CD4-positive, alpha-beta T cell treated with Interleukin-12 subunit alpha and Interleukin-12 subunit beta, for 1 hour (primary cell): ENCODE results near the gene SMAGP.
"Not testable (repeated sequence)": the region's sequence is repeated elsewhere in the genome, so short reads cannot be mapped to it uniquely, and the experiment has no call there.

Source experiments
- DNase-seq: peaks from one replicate; pipeline ENCODE4 v3.0.0-alpha.2; 2020

The SMAGP gene

GRCh38 chr12:51222461-51222860, 47.8 kb downstream of the SMAGP start:
- DNase-seq, result no peak

DNA sequence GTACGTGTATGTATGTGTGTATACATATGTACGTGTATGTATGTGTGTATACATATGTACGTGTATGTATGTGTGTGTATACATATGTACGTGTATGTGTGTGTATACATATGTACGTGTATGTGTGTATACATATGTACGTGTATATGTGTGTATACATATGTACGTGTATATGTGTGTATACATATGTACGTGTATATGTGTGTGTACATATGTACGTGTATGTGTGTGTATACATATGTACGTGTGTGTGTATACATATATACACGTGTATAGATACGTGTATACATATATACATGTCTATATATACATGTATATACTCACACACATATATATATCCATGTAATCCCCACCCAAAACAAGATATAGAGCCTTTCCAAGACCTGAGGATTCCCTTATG, 50.4 kb downstream of the SMAGP start:
- DNase-seq, result not testable (repeated sequence)

- DNase-seq, result no peak
These were observed 50.9 kb downstream of the SMAGP start for GRCh38 chr12:51219322-51219721.

DNA sequence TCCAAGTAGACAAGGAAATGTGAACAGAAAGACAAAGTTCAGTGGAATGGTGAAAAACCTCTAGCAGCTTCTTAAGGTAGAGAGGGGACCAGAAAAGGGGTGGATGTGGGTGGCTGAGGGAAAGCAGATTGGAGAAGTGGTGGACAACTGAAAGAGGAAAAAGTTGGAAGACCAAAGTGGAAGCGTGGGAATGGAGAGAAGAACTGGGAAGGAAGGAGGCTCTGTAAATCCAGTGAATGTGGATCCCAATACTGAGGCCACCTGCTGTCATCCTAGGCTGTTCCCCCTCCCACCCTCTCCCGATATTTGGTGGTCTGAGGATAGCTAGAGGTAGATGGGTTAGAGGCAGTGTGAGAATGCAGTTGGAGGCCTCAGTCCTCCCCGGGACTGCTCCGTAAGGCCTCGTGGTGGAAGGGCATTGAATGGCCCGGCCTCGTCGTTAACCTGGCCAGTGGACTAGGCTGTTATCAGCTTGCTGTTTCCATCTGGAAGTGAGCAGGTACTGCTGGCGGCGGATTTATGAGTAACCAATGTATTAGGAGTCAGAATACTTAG, 51.5 kb downstream of the SMAGP start:
- no peak for DNase-seq

DNA sequence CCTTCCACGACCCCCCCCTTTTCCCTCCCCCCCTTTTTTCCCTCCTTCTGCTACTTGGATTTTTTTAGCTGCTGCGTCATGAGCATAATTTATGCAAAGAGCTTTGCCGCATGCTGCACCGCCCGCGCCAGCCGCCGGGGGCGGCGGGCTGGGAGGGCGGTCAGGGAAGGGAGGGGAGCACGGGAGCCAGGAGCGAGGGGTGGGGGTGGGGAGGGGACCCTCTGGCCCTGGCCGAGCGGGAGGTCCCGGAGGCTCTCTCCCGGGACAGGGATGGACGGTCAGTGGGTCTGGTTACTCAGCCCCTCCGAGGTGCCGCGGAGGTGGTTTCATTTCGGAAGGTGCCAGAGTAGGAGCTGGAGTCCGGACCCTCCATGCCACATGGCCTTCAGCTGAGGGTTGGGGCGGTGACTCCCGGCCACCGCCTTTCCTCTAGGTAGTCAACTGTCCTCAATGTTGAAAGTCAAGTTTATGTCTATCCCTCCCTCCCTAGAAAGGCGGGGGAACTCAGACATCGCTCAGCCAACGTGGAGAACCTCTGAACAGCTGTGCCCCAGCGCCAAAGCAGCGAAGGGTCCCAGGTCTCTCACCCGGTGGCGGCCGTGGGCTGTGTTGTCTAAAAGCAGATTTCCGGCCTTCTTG, 52.1 kb downstream of the SMAGP start, which contains the start of gene POU6F1:
TSS of gene POU6F1 (minus strand) at position 95 of the 639 bp plus-strand sequence. CDS start 11,226 bp downstream, outside the sequence.
- DNase-seq, result peak; percentile 84

- peak; percentile 68 for DNase-seq
These were observed 52.9 kb downstream of the SMAGP start for GRCh38 chr12:51217133-51217967.

DNA sequence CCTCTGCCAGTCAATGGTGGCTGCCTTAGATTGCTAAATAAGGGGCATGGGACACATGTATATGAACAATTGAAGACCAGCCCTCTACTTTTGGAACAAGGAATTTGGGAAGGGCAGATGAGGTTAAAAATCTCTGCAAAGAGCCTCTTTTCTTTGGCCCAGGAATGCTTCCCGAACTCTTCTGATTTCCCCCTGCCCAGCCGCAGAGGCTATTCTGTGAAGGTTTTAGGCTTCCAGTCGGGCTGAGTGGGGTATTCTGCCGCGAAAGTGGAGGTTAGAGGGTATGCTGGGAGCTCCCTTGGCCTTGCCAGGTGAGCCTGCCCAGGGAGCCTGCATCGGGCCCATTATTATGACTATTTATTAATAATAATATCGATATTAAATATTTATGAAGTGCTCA, 53.6 kb downstream of the SMAGP start:
- DNase-seq, result no peak

- DNase-seq, result no peak
These were observed 55.3 kb downstream of the SMAGP start for GRCh38 chr12:51214895-51215294.

GRCh38 chr12:51210690-51211395, 59.4 kb downstream of the SMAGP start:
- DNase-seq, result no peak

GRCh38 chr12:51209259-51209658, 61.0 kb downstream of the SMAGP start:
- DNase-seq, result no peak

GRCh38 chr12:51208016-51208660, 62.1 kb downstream of the SMAGP start:
- no peak for DNase-seq

- DNase-seq, result no peak
These were observed 64.9 kb downstream of the SMAGP start for GRCh38 chr12:51205350-51205749.

- no peak for DNase-seq
These were observed 67.5 kb downstream of the SMAGP start for GRCh38 chr12:51202718-51203117.

GRCh38 chr12:51200806-51201205, 69.4 kb downstream of the SMAGP start:
- DNase-seq, result no peak

DNA sequence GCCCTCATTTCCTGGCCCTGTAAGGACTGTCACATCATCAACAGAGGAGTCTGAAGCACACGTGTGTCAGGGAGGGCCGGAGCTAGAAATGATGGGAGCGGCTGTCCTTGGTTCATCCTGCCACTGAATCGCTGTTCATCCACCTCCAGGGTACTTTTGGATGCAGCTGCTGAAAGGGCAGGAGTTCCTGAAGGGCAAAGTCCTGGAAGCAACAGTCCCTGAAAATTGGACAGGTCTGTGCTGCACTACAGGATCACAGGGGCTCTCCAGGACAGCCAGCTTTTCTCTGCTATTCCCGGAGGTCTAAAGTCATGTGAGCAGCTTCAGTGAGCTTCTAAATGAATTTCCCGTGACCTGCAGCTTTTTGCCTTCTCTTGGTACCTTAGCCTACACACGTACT, 70.1 kb downstream of the SMAGP start:
- DNase-seq, result no peak

- no peak for DNase-seq
These were observed 70.8 kb downstream of the SMAGP start for GRCh38 chr12:51199366-51199945.

- DNase-seq, result no peak
These were observed 71.4 kb downstream of the SMAGP start for GRCh38 chr12:51198568-51199365.

- DNase-seq, result no peak
These were observed 72.3 kb downstream of the SMAGP start for GRCh38 chr12:51197736-51198567.

DNA sequence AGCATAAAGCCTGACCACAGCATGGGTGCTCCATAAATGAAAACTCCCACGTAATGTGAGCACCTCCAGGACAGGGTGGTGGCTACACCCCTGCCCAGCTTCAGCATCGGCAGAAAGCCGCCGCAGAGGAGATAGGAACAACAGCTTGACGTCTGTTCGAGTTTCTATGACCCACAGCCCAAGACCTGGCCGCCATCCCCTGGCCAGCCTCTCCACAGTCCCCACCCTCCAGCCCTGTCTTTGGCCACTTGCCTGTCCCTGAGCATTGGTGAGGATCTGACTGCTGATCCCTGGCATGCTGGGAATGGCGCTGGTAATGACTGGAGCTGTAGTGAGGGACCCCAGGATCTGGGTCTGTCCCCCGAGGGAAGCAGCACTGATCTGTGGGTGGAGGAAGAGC, 73.7 kb downstream of the SMAGP start:
- no peak for DNase-seq

DNA sequence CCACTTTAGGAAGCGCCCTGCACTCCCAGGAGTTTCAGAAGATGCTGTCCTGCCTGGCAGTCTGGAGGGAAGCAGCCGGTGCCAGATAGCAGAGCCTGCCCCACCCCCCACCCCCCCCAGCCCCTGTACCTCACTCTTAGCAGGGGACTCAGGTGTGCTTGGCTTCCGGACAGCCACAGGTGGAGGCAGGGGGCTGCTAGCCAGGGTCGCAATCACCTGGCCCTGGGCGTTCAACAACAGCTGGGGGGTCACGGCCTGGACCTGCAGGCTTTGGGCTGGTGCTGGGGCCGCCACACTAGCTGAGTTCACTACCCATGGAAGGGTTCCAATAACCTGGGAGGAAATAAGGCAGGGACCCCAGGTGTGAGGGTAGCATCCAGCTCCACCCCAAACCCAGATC, 74.4 kb downstream of the SMAGP start:
- DNase-seq, result no peak
